ENCODE measurements around the gene THOC2.

The THOC2 gene

DNA sequence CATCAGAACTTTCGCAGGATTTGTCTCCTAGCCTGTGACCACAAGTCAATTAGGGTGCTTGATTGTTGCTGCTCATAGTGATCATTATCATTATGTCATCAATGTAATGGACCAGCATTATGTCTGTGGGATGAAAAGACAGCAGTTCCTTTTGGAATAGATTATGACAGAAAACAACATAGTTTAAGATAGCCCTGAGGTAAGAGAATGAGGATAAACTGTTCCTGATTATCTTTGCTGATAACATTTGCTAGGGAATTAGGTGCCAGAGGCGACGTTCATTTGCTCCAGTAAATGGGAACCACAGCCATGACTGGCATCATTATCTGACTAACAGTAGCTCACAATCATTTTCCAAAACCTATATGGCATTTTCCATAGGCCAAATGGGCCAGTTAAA is 12.7 kb upstream of the THOC2 start:
- H3K4me3 ChIP-seq (ENCODE audit: insufficient read length, low read depth), result no peak overlapping the region
- no peak overlapping the region for H3K9ac ChIP-seq (ENCODE audit: insufficient read length, low read depth)
- no peaks in the 10 kb centered on the region for H3K4me1 ChIP-seq (ENCODE audit: insufficient read depth, insufficient read length)
- no peaks in the 10 kb centered on the region for H3K9me3 ChIP-seq (ENCODE audit: insufficient read depth, low read length)
- no peak for DNase-seq (ENCODE audit: low read depth, low spot score)
- no peaks in the 10 kb centered on the region for H3K27me3 ChIP-seq (ENCODE audit: insufficient read depth, insufficient read length)
- H3K36me3 ChIP-seq (ENCODE audit: insufficient read depth, insufficient read length, low read length), result no peaks in the 10 kb centered on the region
- TF ChIP-seq YY1 (IDR thresholded peaks at IDR 0.05; ENCODE audit: insufficient read depth, insufficient read length), result no peak
- no peak for TF ChIP-seq ZNF274 (IDR thresholded peaks at IDR 0.05; ENCODE audit: low read depth, low read length)
- TF ChIP-seq SUZ12 (IDR thresholded peaks at IDR 0.05; ENCODE audit: extremely low read depth, insufficient read depth, insufficient read length), result no peak

DNA sequence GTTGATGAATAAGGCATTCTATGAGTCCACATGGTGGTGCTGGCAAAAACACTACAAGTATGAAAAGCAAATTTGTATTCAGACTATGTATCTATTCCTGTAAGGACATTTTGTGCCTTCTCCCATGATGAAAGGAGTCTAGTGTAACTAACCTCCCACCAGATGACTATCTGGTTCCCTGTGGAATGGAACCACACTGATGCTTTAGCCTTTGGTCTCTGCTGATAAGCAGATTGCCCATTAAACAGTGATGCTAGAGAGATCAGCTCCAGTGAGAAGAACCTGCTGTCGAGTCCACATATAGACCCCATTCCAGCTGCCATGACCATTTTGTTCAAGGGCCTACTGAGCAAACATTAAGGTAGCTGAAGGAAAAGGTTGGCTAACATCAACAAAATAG is 10.5 kb upstream of the THOC2 start:
- no peaks in the 10 kb centered on the region for H3K4me1 ChIP-seq (ENCODE audit: insufficient read depth, insufficient read length)
- no peaks in the 10 kb centered on the region for H3K9me3 ChIP-seq (ENCODE audit: insufficient read depth, low read length)
- H3K4me3 ChIP-seq (ENCODE audit: insufficient read length, low read depth), result no peak overlapping the region
- H3K27me3 ChIP-seq (ENCODE audit: insufficient read depth, insufficient read length), result no peaks in the 10 kb centered on the region
- no peaks in the 10 kb centered on the region for H3K36me3 ChIP-seq (ENCODE audit: insufficient read depth, insufficient read length, low read length)
- no peak for DNase-seq (ENCODE audit: low read depth, low spot score)
- no peak overlapping the region for H3K9ac ChIP-seq (ENCODE audit: insufficient read length, low read depth)
- TF ChIP-seq SUZ12 (IDR thresholded peaks at IDR 0.05; ENCODE audit: extremely low read depth, insufficient read depth, insufficient read length) (no peak), YY1 (IDR thresholded peaks at IDR 0.05; ENCODE audit: insufficient read depth, insufficient read length) (no peak), ZNF274 (IDR thresholded peaks at IDR 0.05; ENCODE audit: low read depth, low read length) (no peak)

DNA sequence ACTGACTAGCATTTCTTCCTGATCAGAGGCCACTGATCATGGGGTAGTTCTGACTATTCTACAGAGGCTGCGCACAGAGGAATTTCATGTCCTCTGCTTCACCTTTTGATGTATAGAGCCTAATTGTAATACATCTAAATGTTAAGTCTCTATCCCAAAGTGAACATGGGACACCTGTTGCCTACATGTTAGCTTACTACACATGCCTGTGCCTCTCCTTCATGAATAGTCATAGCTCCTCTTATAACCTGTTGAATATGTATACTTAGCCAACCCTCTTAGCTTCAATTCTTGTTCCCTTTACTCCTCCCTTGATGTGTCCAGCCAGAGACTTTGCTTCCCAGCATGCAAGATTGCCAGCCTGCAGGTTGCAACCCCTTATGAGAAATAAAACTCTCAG is 9.6 kb upstream of the THOC2 start:
- TF ChIP-seq YY1 (IDR thresholded peaks at IDR 0.05; ENCODE audit: insufficient read depth, insufficient read length) (no peak), ZNF274 (IDR thresholded peaks at IDR 0.05; ENCODE audit: low read depth, low read length) (no peak), SUZ12 (IDR thresholded peaks at IDR 0.05; ENCODE audit: extremely low read depth, insufficient read depth, insufficient read length) (no peak)
- Histone ChIP-seq H3K36me3 (ENCODE audit: insufficient read depth, insufficient read length, low read length) (no peaks in the 10 kb centered on the region), H3K9me3 (ENCODE audit: insufficient read depth, low read length) (no peaks in the 10 kb centered on the region), H3K27me3 (ENCODE audit: insufficient read depth, insufficient read length) (no peaks in the 10 kb centered on the region), H3K4me3 (ENCODE audit: insufficient read length, low read depth) (no peak overlapping the region), H3K9ac (ENCODE audit: insufficient read length, low read depth) (no peak overlapping the region), H3K4me1 (ENCODE audit: insufficient read depth, insufficient read length) (no peaks in the 10 kb centered on the region)
- DNase-seq (ENCODE audit: low read depth, low spot score), result no peak

DNA sequence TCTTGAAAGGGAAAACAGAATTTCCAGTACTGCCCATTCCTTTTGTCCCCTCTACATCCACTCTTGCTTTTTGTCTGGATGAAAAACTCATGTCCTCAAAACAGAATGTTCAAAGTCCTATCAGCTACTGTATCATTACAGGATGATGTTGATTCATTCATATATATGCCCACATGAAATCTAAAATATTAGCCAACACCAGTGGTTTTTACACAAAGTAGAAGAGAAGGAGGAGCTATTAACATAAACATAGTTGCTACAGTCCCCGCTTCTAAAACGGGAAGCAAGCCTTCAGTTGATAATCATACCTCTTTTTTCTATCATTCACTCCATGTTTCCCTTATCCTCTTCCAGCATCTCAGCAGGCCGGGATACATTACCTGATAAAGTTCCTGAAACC is 7.7 kb upstream of the THOC2 start:
- no peaks in the 10 kb centered on the region for H3K27me3 ChIP-seq (ENCODE audit: insufficient read depth, insufficient read length)
- H3K4me3 ChIP-seq (ENCODE audit: insufficient read length, low read depth), result no peak overlapping the region
- H3K9ac ChIP-seq (ENCODE audit: insufficient read length, low read depth), result no peak overlapping the region
- H3K36me3 ChIP-seq (ENCODE audit: insufficient read depth, insufficient read length, low read length), result no peaks in the 10 kb centered on the region
- TF ChIP-seq ZNF274 (IDR thresholded peaks at IDR 0.05; ENCODE audit: low read depth, low read length) (no peak), SUZ12 (IDR thresholded peaks at IDR 0.05; ENCODE audit: extremely low read depth, insufficient read depth, insufficient read length) (no peak)
- no peaks in the 10 kb centered on the region for H3K4me1 ChIP-seq (ENCODE audit: insufficient read depth, insufficient read length)
- no peaks in the 10 kb centered on the region for H3K9me3 ChIP-seq (ENCODE audit: insufficient read depth, low read length)
- DNase-seq (ENCODE audit: low read depth, low spot score), result no peak

DNA sequence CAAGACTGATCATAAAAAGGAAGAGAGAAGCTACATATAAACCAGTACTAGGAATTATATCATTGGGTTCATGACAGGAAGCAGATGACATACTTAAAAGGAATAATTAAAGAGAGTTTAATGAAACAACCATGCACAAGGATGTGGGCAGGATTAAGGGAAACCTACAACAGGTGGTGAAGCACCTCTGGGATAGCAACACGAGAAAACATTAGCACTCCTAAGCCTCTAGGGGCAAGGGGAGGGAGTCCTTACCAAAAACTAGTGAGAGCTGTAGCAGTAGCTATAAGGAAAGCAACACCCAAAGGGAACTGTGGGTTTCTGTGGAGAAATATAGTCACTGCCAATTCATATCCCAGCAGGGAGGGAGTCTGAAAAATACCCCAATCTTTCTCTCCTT is 7.2 kb upstream of the THOC2 start:
- H3K36me3 ChIP-seq (ENCODE audit: insufficient read depth, insufficient read length, low read length), result no peaks in the 10 kb centered on the region
- no peaks in the 10 kb centered on the region for H3K27me3 ChIP-seq (ENCODE audit: insufficient read depth, insufficient read length)
- H3K9ac ChIP-seq (ENCODE audit: insufficient read length, low read depth), result no peak overlapping the region
- no peak for DNase-seq (ENCODE audit: low read depth, low spot score)
- no peak overlapping the region for H3K4me3 ChIP-seq (ENCODE audit: insufficient read length, low read depth)
- no peaks in the 10 kb centered on the region for H3K4me1 ChIP-seq (ENCODE audit: insufficient read depth, insufficient read length)
- no peak for TF ChIP-seq ZNF274 (IDR thresholded peaks at IDR 0.05; ENCODE audit: low read depth, low read length)
- no peak for TF ChIP-seq SUZ12 (IDR thresholded peaks at IDR 0.05; ENCODE audit: extremely low read depth, insufficient read depth, insufficient read length)
- TF ChIP-seq YY1 (IDR thresholded peaks at IDR 0.05; ENCODE audit: insufficient read depth, insufficient read length), result no peak
- no peaks in the 10 kb centered on the region for H3K9me3 ChIP-seq (ENCODE audit: insufficient read depth, low read length)

DNA sequence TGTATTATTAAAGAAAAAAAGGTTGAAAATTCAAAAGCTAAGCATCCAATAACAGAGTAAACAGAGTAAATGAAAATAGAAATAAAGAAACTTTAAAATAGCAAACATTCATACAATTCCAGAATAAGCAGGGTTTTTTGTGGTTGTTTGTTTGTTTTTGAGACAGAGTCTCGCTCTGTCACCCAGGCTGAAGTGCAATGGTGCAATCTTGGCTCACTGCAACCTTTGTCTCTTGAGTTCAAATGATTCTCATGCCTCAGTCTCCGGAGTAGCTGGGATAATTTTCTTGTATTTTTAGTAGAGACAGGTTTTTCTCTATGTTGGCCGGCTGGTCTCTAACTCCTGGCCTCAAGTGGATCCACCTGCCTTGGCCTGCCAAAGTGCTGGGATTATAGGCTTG is 6.6 kb upstream of the THOC2 start:
- no peak for DNase-seq (ENCODE audit: low read depth, low spot score)
- H3K4me3 ChIP-seq (ENCODE audit: insufficient read length, low read depth), result no peak overlapping the region
- TF ChIP-seq ZNF274 (IDR thresholded peaks at IDR 0.05; ENCODE audit: low read depth, low read length) (no peak), SUZ12 (IDR thresholded peaks at IDR 0.05; ENCODE audit: extremely low read depth, insufficient read depth, insufficient read length) (no peak)

DNA sequence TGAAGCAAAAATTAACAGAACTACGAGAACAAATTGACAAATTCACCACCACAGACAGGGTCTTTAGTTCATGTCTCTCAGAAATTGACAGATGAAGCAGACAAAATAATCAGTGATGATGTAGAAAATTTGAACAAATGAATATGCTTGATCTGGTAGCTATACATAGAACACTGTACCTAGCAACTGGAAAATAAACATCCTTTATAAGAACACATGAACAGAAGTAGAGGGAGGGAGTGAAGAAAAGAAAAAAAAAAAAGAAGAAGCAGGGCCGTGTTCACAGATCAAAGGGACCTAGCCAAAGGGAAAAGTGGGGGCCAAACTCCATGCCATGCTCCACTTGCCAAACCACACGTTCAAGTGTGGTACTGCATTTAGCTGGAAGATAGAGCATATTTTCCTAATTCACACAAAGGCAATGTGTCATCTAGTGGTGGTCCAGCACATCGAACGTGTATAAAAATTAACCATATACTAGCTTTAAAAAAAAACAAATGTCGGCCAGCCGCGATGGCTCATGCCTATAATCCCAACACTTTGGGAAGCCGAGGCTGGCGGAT is 5.6 kb upstream of the THOC2 start:
- TF ChIP-seq YY1 (IDR thresholded peaks at IDR 0.05; ENCODE audit: insufficient read depth, insufficient read length) (no peak), ZNF274 (IDR thresholded peaks at IDR 0.05; ENCODE audit: low read depth, low read length) (no peak), SUZ12 (IDR thresholded peaks at IDR 0.05; ENCODE audit: extremely low read depth, insufficient read depth, insufficient read length) (no peak)
- Histone ChIP-seq H3K9ac (ENCODE audit: insufficient read length, low read depth) (no peak overlapping the region), H3K27me3 (ENCODE audit: insufficient read depth, insufficient read length) (no peaks in the 10 kb centered on the region), H3K9me3 (ENCODE audit: insufficient read depth, low read length) (no peaks in the 10 kb centered on the region), H3K36me3 (ENCODE audit: insufficient read depth, insufficient read length, low read length) (no peaks in the 10 kb centered on the region), H3K4me3 (ENCODE audit: insufficient read length, low read depth) (no peak overlapping the region), H3K4me1 (ENCODE audit: insufficient read depth, insufficient read length) (no peaks in the 10 kb centered on the region)
- no peak for DNase-seq (ENCODE audit: low read depth, low spot score)

More for the DNA sequence above, 6.6 kb upstream of the THOC2 start:
- no peaks in the 10 kb centered on the region for H3K4me1 ChIP-seq (ENCODE audit: insufficient read depth, insufficient read length)
- H3K9ac ChIP-seq (ENCODE audit: insufficient read length, low read depth), result no peak overlapping the region
- H3K36me3 ChIP-seq (ENCODE audit: insufficient read depth, insufficient read length, low read length), result no peaks in the 10 kb centered on the region
- no peaks in the 10 kb centered on the region for H3K9me3 ChIP-seq (ENCODE audit: insufficient read depth, low read length)
- H3K27me3 ChIP-seq (ENCODE audit: insufficient read depth, insufficient read length), result no peaks in the 10 kb centered on the region
